GM12878 (cell line): ENCODE data around the gene GPC5. TPM values are rescaled to one million over a fixed set of nuclear protein-coding genes. Genes with fewer than 3 reads are reported as not detected.

ENCODE experiments used
- ATAC-seq: fragments of 200-7000 bp; cut with Tn5 transposase; 3 replicates; pipeline ENCODE4 v1.9.1; 2020; ENCODE audit warnings: mild to moderate bottlenecking, moderate library complexity
- BruUV-seq: library from RNA; stranded (reverse); fragments of 400-500 nt; replicated peaks from 2 replicates; lab custom pipeline; 2021; lab: Mats Ljungman, UMichigan
- CTCF ChIA-PET: fragments of 300-600 bp; sonication (Branson Sonifier 250); formaldehyde crosslinking; extraction: SDS; loops from one replicate; lab custom pipeline; 2021; ENCODE audit warnings: inconsistent platforms; lab: Yijun Ruan, JAX
- POLR2A ChIA-PET: fragments of 350-600 bp; formaldehyde crosslinking; extraction: SDS; loops from one replicate; lab custom pipeline; 2021; ENCODE audit warnings: inconsistent platforms; lab: Charles Lee
- RAD21 ChIA-PET: fragments of 300-600 bp; sonication (Branson Sonifier 250); formaldehyde crosslinking; loops from one replicate; lab custom pipeline; 2023; ENCODE audit warnings: antibody characterized with exemption; ENCODE audit not compliant: unreplicated experiment; lab: Charles Lee
- SMC1A ChIA-PET: fragments of 300-600 bp; sonication (Branson Sonifier 250); formaldehyde crosslinking; loops from one replicate; lab custom pipeline; 2023; ENCODE audit not compliant: unreplicated experiment, uncharacterized antibody; lab: Charles Lee
- DNase-seq: peaks from one replicate; pipeline ENCODE4 v3.0.0-alpha.2; 2011; ENCODE audit warnings: low read depth, low spot score
- FAIRE-seq: peaks from 3 replicates; lab custom pipeline; 2011; peaks lifted over from hg19 to GRCh38; lab: Jason Lieb, UNC
- H2AFZ ChIP-seq: 2 replicates; pipeline ENCODE4 v1.6.0; 2011; ENCODE audit warnings: low read depth, low read length, control low read depth; ENCODE audit not compliant: control insufficient read depth
- H3K27ac ChIP-seq: 2 replicates; pipeline ENCODE4 v1.5.1; 2011; ENCODE audit warnings: control low read depth; ENCODE audit not compliant: control insufficient read depth, insufficient read depth
- H3K27me3 ChIP-seq, 2 experiments: replicated peaks in 1 of 2; 2 replicates each; pipeline versions ENCODE4 v1.6.0 to v1.6.1; 2011; ENCODE audit warnings: low read length in 1 of 2; ENCODE audit not compliant: control insufficient read depth in 2 of 2, insufficient read depth in 2 of 2
- H3K36me3 ChIP-seq, 2 experiments: 2 replicates each; pipeline ENCODE4 v1.5.1; 2011; ENCODE audit warnings: low read length in 1 of 2; ENCODE audit not compliant: control insufficient read depth in 2 of 2, insufficient read depth in 2 of 2
- H3K4me1 ChIP-seq: 2 replicates; pipeline ENCODE4 v1.6.1; 2011; ENCODE audit warnings: mild to moderate bottlenecking, low read length, moderate library complexity, mixed read lengths; ENCODE audit not compliant: control insufficient read depth, insufficient read depth
- H3K4me2 ChIP-seq: 2 replicates; pipeline ENCODE4 v1.6.0; 2011; ENCODE audit warnings: control low read depth; ENCODE audit not compliant: control insufficient read depth, insufficient read depth
- H3K4me3 ChIP-seq: fragments of 200-600 bp; sonication (generic); 2 replicates; pipeline ENCODE4 v1.5.1; 2016
- H3K79me2 ChIP-seq: 2 replicates; pipeline ENCODE4 v1.6.0; 2011; ENCODE audit warnings: low read length; ENCODE audit not compliant: control insufficient read depth, insufficient read depth
- H3K9ac ChIP-seq: 2 replicates; pipeline ENCODE4 v1.8.0; 2011; ENCODE audit warnings: low read length, control low read depth, mixed read lengths; ENCODE audit not compliant: control insufficient read depth, insufficient read depth
- H3K9me3 ChIP-seq: replicated peaks from 3 replicates; pipeline ENCODE4 v1.5.1; 2011; ENCODE audit warnings: mild to moderate bottlenecking, low read length; ENCODE audit not compliant: control insufficient read depth, insufficient read depth
- H4K20me1 ChIP-seq: 2 replicates; pipeline ENCODE4 v1.6.0; 2011; ENCODE audit not compliant: control insufficient read depth, insufficient read depth
- BHLHE40 ChIP-seq, 2 experiments: fragments of 450-650 bp in 1 of 2; IDR thresholded peaks; 2 replicates each; pipeline ENCODE4 v1.6.1; 2011 to 2017; ENCODE audit warnings: low read depth in 2 of 2, borderline replicate concordance in 1 of 2, improper control_type of control experiment in 1 of 2, low read length in 1 of 2, mild to moderate bottlenecking in 1 of 2
- CREB1 ChIP-seq: IDR thresholded peaks from 2 replicates; pipeline ENCODE4 v1.6.1; 2012; ENCODE audit warnings: low read depth, mild to moderate bottlenecking, inconsistent platforms
- LARP7 ChIP-seq: fragments of 450-650 bp; IDR thresholded peaks from 2 replicates; pipeline ENCODE4 v1.6.1; 2017; ENCODE audit warnings: mild to moderate bottlenecking
- MEF2A ChIP-seq: IDR thresholded peaks from 2 replicates; pipeline ENCODE4 v1.6.1; 2011; ENCODE audit warnings: low read depth, mild to moderate bottlenecking, low read length, moderate library complexity; ENCODE audit not compliant: insufficient read depth
- MYC ChIP-seq: IDR thresholded peaks from 2 replicates; pipeline ENCODE4 v1.6.1; 2011; ENCODE audit warnings: mild to moderate bottlenecking, low read length, moderate library complexity, inconsistent platforms; ENCODE audit not compliant: insufficient read depth, insufficient replicate concordance, insufficient read length, severe bottlenecking
- NFYB ChIP-seq: IDR thresholded peaks from 2 replicates; pipeline ENCODE4 v1.6.1; 2011; ENCODE audit warnings: low read depth, mild to moderate bottlenecking, low read length, improper control_type of control experiment, moderate library complexity; ENCODE audit not compliant: insufficient read depth
- REST ChIP-seq: IDR thresholded peaks from 2 replicates; pipeline ENCODE4 v1.6.1; 2012; ENCODE audit warnings: mild to moderate bottlenecking, low read depth, low read length
- RUNX3 ChIP-seq: IDR thresholded peaks from 2 replicates; pipeline ENCODE4 v1.6.1; 2012; ENCODE audit warnings: low read length, inconsistent platforms
- SKIL ChIP-seq: fragments of 450-650 bp; IDR thresholded peaks from 2 replicates; pipeline ENCODE4 v1.6.1; 2017; ENCODE audit warnings: mild to moderate bottlenecking, low read depth, inconsistent platforms; ENCODE audit not compliant: poor library complexity, severe bottlenecking
- STAT1 ChIP-seq: fragments of 450-650 bp; conservative IDR thresholded peaks from 2 replicates; pipeline ENCODE4 v1.6.1; 2014; ENCODE audit warnings: antibody characterized with exemption, mild to moderate bottlenecking
- USF1 ChIP-seq: IDR thresholded peaks from 2 replicates; pipeline ENCODE4 v1.6.1; 2011; ENCODE audit warnings: borderline replicate concordance, low read depth, mild to moderate bottlenecking, moderate library complexity, mixed read lengths, low read length; ENCODE audit not compliant: insufficient read depth; ENCODE audit errors: extremely low read length
- YBX1 ChIP-seq: fragments of 450-650 bp; IDR thresholded peaks from 2 replicates; pipeline ENCODE4 v1.6.1; 2016; ENCODE audit warnings: antibody characterized with exemption
- ZNF592 ChIP-seq: fragments of 450-650 bp; IDR thresholded peaks from 2 replicates; pipeline ENCODE4 v1.6.1; 2017; ENCODE audit warnings: mild to moderate bottlenecking, moderate library complexity
- WGBS: methylation state at CpG from one replicate; pipeline ENCODE4 v1.1.6; 2016; ENCODE audit warnings: low lambda C conversion rate; ENCODE audit not compliant: insufficient replicate concordance, insufficient coverage; ENCODE audit errors: missing lambda C conversion rate; 5-methylcytosine and 5-hydroxymethylcytosine counted together
- in situ Hi-C: fragments of 300-500 bp; cut with MboI; formaldehyde crosslinking; loops from 9 replicates; pipeline ENCODE4 v1.14.3; 2018; ENCODE audit warnings: mixed read lengths
- intact Hi-C: fragments of 100-400 bp; cut with micrococcal nuclease; formaldehyde crosslinking; loops from one replicate; pipeline ENCODE4 v1.14.2; 2022; ENCODE audit not compliant: unreplicated experiment
- polyA plus RNA-seq, 11 experiments: library from polyadenylated mRNA; depleted of rRNA in 4 of 11; unstranded in 6 of 11; stranded (reverse) in 5 of 11; fragments of >200 nt; fragmentation: Nextera tagmentation in 4 of 11; fragmentation: Illumina TruSeq in 1 of 11; extraction: Ambion mirVana in 4 of 11; extraction: Trizol in 1 of 11; gene quantifications; 1 replicate in 1 of 11; 2 replicates in 10 of 11; pipeline versions ENCODE4 v1.2.1 to v1.2.3, GENCODE V29; 2011 to 2016; ENCODE audit warnings: inconsistent platforms in 2 of 11, missing spikeins in 2 of 11, low read depth in 1 of 11
- total RNA-seq, 4 experiments: library from RNA; depleted of rRNA in 3 of 4; stranded (reverse); fragments of >200 nt in 3 of 4; fragmentation: Illumina TruSeq in 1 of 4; extraction: Trizol in 1 of 4; gene quantifications; 2 replicates each; pipeline versions ENCODE4 v1.2.1 to v1.2.3, GENCODE V29; 2013 to 2021

Gene GPC5
- total and polyA plus RNA-seq, 10 of the 15 experiments (the other 5 are each of a cell fraction or from before 2014, with no cell fraction given) = 0.05 to 0.87 (median 0.44) TPM; not detected in 1

GRCh38 chr13:91741925-91742324, 343.5 kb downstream of the GPC5 start:
- ChIA-PET POLR2A (no interaction called here), CTCF (no interaction called here), RAD21 (no interaction called here), SMC1A (no interaction called here)
- Histone ChIP-seq H3K79me2 (no peaks in the 10 kb centered on the region), H3K4me1 (no peaks in the 10 kb centered on the region), H3K9me3 (no peaks in the 10 kb centered on the region), H3K27ac (no peak overlapping the region), H4K20me1 (no peaks in the 10 kb centered on the region), H3K9ac (no peak overlapping the region), H2AFZ (no peak overlapping the region), H3K4me2 (no peak overlapping the region), H3K27me3 (no peaks in the 10 kb centered on the region), H3K36me3 (no peaks in the 10 kb centered on the region), H3K4me3 (no peak overlapping the region)
- ATAC-seq (no peak), DNase-seq (no peak), FAIRE-seq (no peak)
- no TSS peak for BruUV-seq
- intact Hi-C loops (no loop called here), in situ Hi-C loops (no loop called here)
- WGBS = 8% methylated on average over 2 of the region's 2 CpGs
- TF ChIP-seq STAT1 (no peak), BHLHE40 (IDR thresholded peaks at IDR 0.05; ENCODE audit: borderline replicate concordance in 1 of 2, low read depth in 2 of 2, low read length in 1 of 2) (no peak), REST (no peak), CREB1 (no peak), USF1 (no peak), SKIL (no peak), MEF2A (no peak), YBX1 (no peak), LARP7 (no peak), RUNX3 (no peak), MYC (no peak), ZNF592 (no peak), NFYB (no peak)
